Middle frontal gyrus (tissue), 1 donor: ENCODE data around the gene EVI5L.
"Not testable (repeated sequence)": the region's sequence is repeated elsewhere in the genome, so short reads cannot be mapped to it uniquely, and the experiment has no call there.

ENCODE experiments used
- DNase-seq: peaks from one replicate; pipeline ENCODE4 v3.0.0-alpha.2; 2015; ENCODE audit warnings: low spot score; ENCODE audit errors: extremely low spot score

EVI5L gene

GRCh38 chr19:7816040-7816439, 14.0 kb upstream of the EVI5L start:
- DNase-seq, result not testable (repeated sequence)

- no peak for DNase-seq
These were observed 12.2 kb upstream of the EVI5L start for GRCh38 chr19:7817801-7818200.

- DNase-seq, result no peak
These were observed 11.2 kb upstream of the EVI5L start for GRCh38 chr19:7818806-7819205.

GRCh38 chr19:7819337-7819736, 10.7 kb upstream of the EVI5L start:
- no peak for DNase-seq

- DNase-seq, result no peak
These were observed 9.4 kb upstream of the EVI5L start for GRCh38 chr19:7820588-7820987.

- DNase-seq, result no peak
These were observed 7.0 kb upstream of the EVI5L start for GRCh38 chr19:7822910-7823515.

GRCh38 chr19:7823686-7824301, 6.2 kb upstream of the EVI5L start:
- no peak for DNase-seq

- no peak for DNase-seq
These were observed 875 bp upstream of the EVI5L start for GRCh38 chr19:7829166-7829520.

GRCh38 chr19:7830272-7830771, 304 bp downstream of the EVI5L start:
- DNase-seq, result no peak

- DNase-seq, result no peak
These were observed 805 bp downstream of the EVI5L start for GRCh38 chr19:7830823-7831222.

GRCh38 chr19:7831452-7831851, 1.4 kb downstream of the EVI5L start:
- no peak for DNase-seq

- DNase-seq, result no peak
These were observed 2.0 kb downstream of the EVI5L start for GRCh38 chr19:7832009-7832408.

- no peak for DNase-seq
These were observed 2.8 kb downstream of the EVI5L start for GRCh38 chr19:7832781-7833180.

GRCh38 chr19:7833225-7834099, 3.4 kb downstream of the EVI5L start:
- no peak for DNase-seq

GRCh38 chr19:7839476-7839875, 9.5 kb downstream of the EVI5L start:
- DNase-seq, result no peak

GRCh38 chr19:7840629-7841028, 10.6 kb downstream of the EVI5L start:
- no peak for DNase-seq

GRCh38 chr19:7841751-7842660, 12.0 kb downstream of the EVI5L start:
- DNase-seq, result no peak

- DNase-seq, result no peak
These were observed 12.8 kb downstream of the EVI5L start for GRCh38 chr19:7842661-7843294.

GRCh38 chr19:7843521-7843920, 13.5 kb downstream of the EVI5L start:
- DNase-seq, result no peak

GRCh38 chr19:7844405-7844804, 14.4 kb downstream of the EVI5L start:
- DNase-seq, result no peak

GRCh38 chr19:7844951-7845350, 14.9 kb downstream of the EVI5L start:
- DNase-seq, result no peak
